IMR-90 (cell line): ENCODE results near the gene ST6GALNAC4. TPM values are rescaled to one million over a fixed set of nuclear protein-coding genes. Genes with fewer than 3 reads are reported as not detected.

ENCODE experiments used
- ATAC-seq: fragments of 200-7000 bp; cut with Tn5 transposase; 2 replicates; pipeline ENCODE4 v1.9.1; 2020; ENCODE audit warnings: low read depth, mild to moderate bottlenecking, moderate library complexity
- BruUV-seq: library from RNA; stranded (reverse); fragments of 400-500 nt; replicated peaks from 2 replicates; lab custom pipeline; 2021; lab: Mats Ljungman, UMichigan
- CTCF ChIA-PET: fragments of 300-600 bp; formaldehyde crosslinking; extraction: SDS; loops from one replicate; lab custom pipeline; 2021; ENCODE audit warnings: antibody characterized with exemption; lab: Yijun Ruan, JAX
- POLR2A ChIA-PET: fragments of 300-600 bp; sonication (Branson Sonifier 250); formaldehyde crosslinking; loops from one replicate; lab custom pipeline; 2022; ENCODE audit warnings: antibody characterized with exemption; ENCODE audit not compliant: unreplicated experiment; lab: Charles Lee
- DNase-seq: peaks from one replicate; pipeline ENCODE4 v3.0.0; 2013
- H2AFZ ChIP-seq: replicated peaks from 2 replicates; pipeline ENCODE3; 2013; ENCODE audit warnings: low read length, mild to moderate bottlenecking; ENCODE audit not compliant: poor library complexity
- H2AK5ac ChIP-seq: 2 replicates; pipeline ENCODE4 v1.6.1; 2013; ENCODE audit warnings: low read depth, low read length, inconsistent platforms
- H2AK9ac ChIP-seq: replicated peaks from 2 replicates; pipeline ENCODE3; 2013; ENCODE audit warnings: mild to moderate bottlenecking, low read depth, low read length, moderate library complexity; ENCODE audit not compliant: poor library complexity
- H2BK120ac ChIP-seq: 2 replicates; pipeline ENCODE4 v1.6.1; 2013; ENCODE audit warnings: low read depth, low read length, inconsistent platforms
- H2BK15ac ChIP-seq: 3 replicates; pipeline ENCODE4 v1.6.1; 2013; ENCODE audit warnings: low read depth, low read length, inconsistent platforms
- H2BK20ac ChIP-seq: 2 replicates; pipeline ENCODE4 v1.6.1; 2013; ENCODE audit warnings: low read depth, mild to moderate bottlenecking, inconsistent platforms, low read length, moderate library complexity
- H2BK5ac ChIP-seq: 2 replicates; pipeline ENCODE4 v1.6.1; 2013; ENCODE audit warnings: mild to moderate bottlenecking, low read depth, low read length, inconsistent platforms; ENCODE audit not compliant: poor library complexity, severe bottlenecking
- H3K14ac ChIP-seq: replicated peaks from 2 replicates; pipeline ENCODE4 v1.6.1; 2013; ENCODE audit warnings: low read depth, low read length, inconsistent platforms
- H3K18ac ChIP-seq: 2 replicates; pipeline ENCODE4 v1.6.1; 2013; ENCODE audit warnings: low read depth, low read length, control low read depth
- H3K23ac ChIP-seq: 2 replicates; pipeline ENCODE4 v1.6.1; 2013; ENCODE audit warnings: low read depth, low read length, inconsistent platforms
- H3K27ac ChIP-seq: 2 replicates; pipeline ENCODE4 v1.5.1; 2013; ENCODE audit warnings: mild to moderate bottlenecking, control low read depth, low read length; ENCODE audit not compliant: insufficient read depth
- H3K27me3 ChIP-seq: 2 replicates; pipeline ENCODE4 v1.6.1; 2013; ENCODE audit warnings: low read length; ENCODE audit not compliant: control insufficient read depth, insufficient read depth
- H3K36me3 ChIP-seq: 2 replicates; pipeline ENCODE4 v1.6.1; 2013; ENCODE audit warnings: low read length, mixed read lengths; ENCODE audit not compliant: control insufficient read depth, insufficient read depth
- H3K4ac ChIP-seq: 2 replicates; pipeline ENCODE4 v1.6.1; 2013; ENCODE audit warnings: low read depth, low read length, inconsistent platforms
- H3K4me1 ChIP-seq: 2 replicates; pipeline ENCODE4 v1.6.1; 2013; ENCODE audit warnings: low read length, mixed read lengths; ENCODE audit not compliant: control insufficient read depth, insufficient read depth
- H3K4me2 ChIP-seq: 2 replicates; pipeline ENCODE4 v1.6.1; 2013; ENCODE audit warnings: low read depth, mild to moderate bottlenecking, control low read depth, low read length, moderate library complexity
- H3K4me3 ChIP-seq: 2 replicates; pipeline ENCODE4 v1.5.1; 2013; ENCODE audit warnings: low read depth, mild to moderate bottlenecking, control low read depth, low read length, moderate library complexity; ENCODE audit not compliant: insufficient read depth
- H3K56ac ChIP-seq: 2 replicates; pipeline ENCODE4 v1.6.1; 2013; ENCODE audit warnings: low read length, inconsistent platforms; ENCODE audit not compliant: insufficient read depth; ENCODE audit errors: extremely low read depth
- H3K79me1 ChIP-seq, 2 experiments: 2 replicates each; pipeline ENCODE4 v1.6.1; 2013; ENCODE audit warnings: low read length in 2 of 2, inconsistent platforms in 1 of 2, low read depth in 1 of 2
- H3K9ac ChIP-seq: 2 replicates; pipeline ENCODE4 v1.6.1; 2013; ENCODE audit warnings: low read depth, low read length, control low read depth
- H3K9me1 ChIP-seq: 2 replicates; pipeline ENCODE4 v1.6.1; 2013; ENCODE audit warnings: low read length, inconsistent platforms; ENCODE audit not compliant: insufficient read depth
- H3K9me3 ChIP-seq: 2 replicates; pipeline ENCODE4 v1.6.1; 2013; ENCODE audit warnings: low read length; ENCODE audit not compliant: control insufficient read depth, insufficient read depth
- H4K20me1 ChIP-seq: 2 replicates; pipeline ENCODE4 v1.6.1; 2013; ENCODE audit warnings: low read length, inconsistent platforms; ENCODE audit not compliant: insufficient read depth
- H4K5ac ChIP-seq: 2 replicates; pipeline ENCODE4 v1.6.1; 2013; ENCODE audit warnings: mild to moderate bottlenecking, low read depth, low read length, control low read depth
- H4K8ac ChIP-seq, 2 experiments: 2 replicates each; pipeline ENCODE4 v1.6.1; 2013; ENCODE audit warnings: low read depth in 2 of 2, low read length in 2 of 2, control low read depth in 1 of 2, inconsistent platforms in 1 of 2
- H4K91ac ChIP-seq: 2 replicates; pipeline ENCODE4 v1.6.1; 2013; ENCODE audit warnings: low read depth, low read length, inconsistent platforms; ENCODE audit not compliant: insufficient read depth
- BHLHE40 ChIP-seq: fragments of 150-350 bp; IDR thresholded peaks from 2 replicates; pipeline ENCODE4 v1.6.1; 2016; ENCODE audit warnings: mild to moderate bottlenecking, low read depth, low read length
- ELK1 ChIP-seq: fragments of 150-350 bp; IDR thresholded peaks from 2 replicates; pipeline ENCODE4 v1.6.1; 2016; ENCODE audit warnings: low read depth, mild to moderate bottlenecking, low read length, moderate library complexity, borderline replicate concordance
- FOS ChIP-seq: fragments of 150-350 bp; IDR thresholded peaks from 2 replicates; pipeline ENCODE4 v1.6.1; 2016; ENCODE audit warnings: low read depth, low read length
- MAZ ChIP-seq: IDR thresholded peaks from 2 replicates; pipeline ENCODE4 v1.6.1; 2012; ENCODE audit warnings: low read depth, mild to moderate bottlenecking, low read length, improper control_type of control experiment, moderate library complexity, borderline replicate concordance
- RFX5 ChIP-seq: IDR thresholded peaks from 2 replicates; pipeline ENCODE4 v1.8.0; 2012; ENCODE audit warnings: low read depth, mild to moderate bottlenecking, low read length, moderate library complexity
- WGBS, 2 experiments: methylation state at CpG; one replicate each; pipeline versions ENCODE4 v1.1.5 to v1.1.7; 2013; ENCODE audit warnings: missing lambda C conversion rate in 2 of 2; ENCODE audit not compliant: insufficient read length in 1 of 2; ENCODE audit errors: extremely low coverage in 2 of 2; 5-methylcytosine and 5-hydroxymethylcytosine counted together
- dilution Hi-C: fragments of 300-500 bp; cut with HindIII; formaldehyde crosslinking; loops from one replicate; pipeline ENCODE4 v1.14.3; 2018; ENCODE audit warnings: low sequenced_read_pairs; ENCODE audit not compliant: unreplicated experiment
- in situ Hi-C: fragments of 300-500 bp; cut with MboI; formaldehyde crosslinking; loops from 3 replicates; pipeline ENCODE4 v1.14.3; 2019; ENCODE audit warnings: low sequenced_read_pairs, inconsistent platforms, mixed read lengths
- intact Hi-C: fragments of 100-400 bp; cut with micrococcal nuclease; formaldehyde crosslinking; loops from 2 replicates; pipeline ENCODE4 v1.10.0; 2022
- polyA plus RNA-seq, 3 experiments: library from polyadenylated mRNA; depleted of rRNA; stranded (reverse); fragments of >200 nt; gene quantifications; 2 replicates each; pipeline ENCODE4 v1.2.3, GENCODE V29; 2012; ENCODE audit warnings: low replicate concordance in 1 of 3
- total RNA-seq: library from RNA; depleted of rRNA; stranded (reverse); fragments of >200 nt; gene quantifications from 2 replicates; pipeline ENCODE4 v1.2.3, GENCODE V29; 2012

Gene ST6GALNAC4
- total and polyA plus RNA-seq, 2 of the 4 experiments (the other 2 are of a cell fraction): 12.5 to 32.9 TPM

GRCh38 chr9:127862075-127863011, 54.5 kb downstream of the ST6GALNAC4 start (continued):
- TF ChIP-seq MAZ (no peak), RFX5 (no peak)

GRCh38 chr9:127860779-127861178, 56.1 kb downstream of the ST6GALNAC4 start:
- peak overlapping the region; percentile 65 for H2AK9ac ChIP-seq
- H3K36me3 ChIP-seq: no peaks in the 10 kb centered on the region; the same call in 1 of the 2 replicates
- no peak overlapping the region for H3K9ac ChIP-seq
- no peak overlapping the region for H3K4me3 ChIP-seq
- no peak overlapping the region for H3K4ac ChIP-seq
- H3K4me1 ChIP-seq: no peaks in the 10 kb centered on the region
- no peak overlapping the region for H2BK15ac ChIP-seq
- no peak overlapping the region for H2BK20ac ChIP-seq
- no TSS peak for BruUV-seq
- no peak for ATAC-seq
- TF ChIP-seq FOS (no peak), BHLHE40 (no peak), ELK1 (no peak), MAZ (no peak)
- H3K18ac ChIP-seq: no peak overlapping the region
- H2AK5ac ChIP-seq: 0 out of 2 replicates have a peak overlapping the region, but pooled peaks have one; percentile 8
- H3K56ac ChIP-seq: no peak overlapping the region
- H3K9me3 ChIP-seq: no peaks in the 10 kb centered on the region
- WGBS, 2 experiments: 100% methylated on average over 2 of the region's 11 CpGs; no CpG with 5 or more reads in 1 of the 2 experiments
- H3K23ac ChIP-seq: no peak overlapping the region
- no peak for DNase-seq
- no peak overlapping the region for H4K91ac ChIP-seq
- H3K14ac ChIP-seq: no peak overlapping the region
- H2BK5ac ChIP-seq: no peak overlapping the region
- H3K9me1 ChIP-seq: peaks cover 4% of the 10 kb centered on the region; the same call in 1 of the 2 replicates
- no peak overlapping the region for H3K27ac ChIP-seq
- in situ Hi-C loops (no loop called here), intact Hi-C loops (no loop called here), dilution Hi-C loops (no loop called here)
- ChIA-PET CTCF (no interaction called here), POLR2A (no interaction called here)
- no peak overlapping the region for H4K5ac ChIP-seq
- H3K79me1 ChIP-seq: no peaks in the 10 kb centered on the region
- H2AFZ ChIP-seq: no peak overlapping the region
- no peak overlapping the region for H4K8ac ChIP-seq
- H2BK120ac ChIP-seq: no peak overlapping the region
- H3K27me3 ChIP-seq: no peaks in the 10 kb centered on the region
- H4K20me1 ChIP-seq: no peaks in the 10 kb centered on the region
- no peak overlapping the region for H3K4me2 ChIP-seq
